ENCODE measurements around the gene WDR90. TPM values are rescaled to one million over a fixed set of nuclear protein-coding genes. Genes with fewer than 3 reads are reported as not detected.

WDR90 gene
- total and polyA plus RNA-seq, 10 of the 15 experiments (the other 5 are each of a cell fraction or from before 2014, with no cell fraction given), result 2.0 to 65.0 (median 16.7) TPM

- no peak overlapping the region for H3K9ac ChIP-seq (ENCODE audit: control insufficient read depth, insufficient read depth, low read length)
- H4K20me1 ChIP-seq (ENCODE audit: control insufficient read depth, insufficient read depth), result no peaks in the 10 kb centered on the region
- peaks cover 2 to 6% of the 10 kb centered on the region in 2 experiments; a peak in 3 of 4 replicates for H3K27me3 ChIP-seq (replicated peaks in 1 of 2; ENCODE audit: control insufficient read depth in 2 of 2, insufficient read depth in 2 of 2, low read length in 1 of 2)
- H3K4me2 ChIP-seq (ENCODE audit: control insufficient read depth, insufficient read depth), result peak overlapping the region; percentile 88
- in situ Hi-C loops (cut with MboI), result no loop called here
- DNase-seq (ENCODE audit: low read depth, low spot score) (no peak), ATAC-seq (peak; percentile 82), FAIRE-seq (no peak)
- SMC1A ChIA-PET (ENCODE audit: uncharacterized antibody, unreplicated experiment), result no interaction called here
- WGBS (ENCODE audit: insufficient coverage, insufficient replicate concordance, low lambda C conversion rate, missing lambda C conversion rate), result 2% methylated on average over 69 of the region's 71 CpGs
- H3K9me3 ChIP-seq (replicated peaks; ENCODE audit: control insufficient read depth, insufficient read depth, low read length), result no peaks in the 10 kb centered on the region; the same call in 2 of the 3 replicates
- intact Hi-C loops (cut with micrococcal nuclease; ENCODE audit: unreplicated experiment), result no loop called here
- RAD21 ChIA-PET (ENCODE audit: unreplicated experiment), result interaction anchor here (0.9 kb wide), 1 partner anchor 25 kb away, joined by 3 read pairs; no protein-coding TSS in a partner anchor
- CTCF ChIA-PET, result interaction anchor here (0.6 to 1.6 kb wide), 6 partner anchors 14 to 365 kb away, joined by 3 to 5 read pairs (median 3); no protein-coding TSS in a partner anchor
- no peak overlapping the region for H3K27ac ChIP-seq (ENCODE audit: control insufficient read depth, insufficient read depth)
- peak overlapping the region; percentile 89 for H2AFZ ChIP-seq (ENCODE audit: control insufficient read depth, low read depth, low read length)
- H3K36me3 ChIP-seq (ENCODE audit: control insufficient read depth in 2 of 2, insufficient read depth in 2 of 2, low read length in 1 of 2), result no peaks in the 10 kb centered on the region
- BruUV-seq (replicated peaks), result no TSS peak
- H3K4me1 ChIP-seq (ENCODE audit: control insufficient read depth, insufficient read depth, low read length), result peaks cover 7% of the 10 kb centered on the region
- POLR2A ChIA-PET, result interaction anchor here (0.7 to 2.0 kb wide), 6 partner anchors 11 to 59 kb away, joined by 3 to 7 read pairs (median 4); partner anchors contain the start of genes ANTKMT, HAGHL, JMJD8 and METRN
- H3K4me3 ChIP-seq, result peak overlapping the region; percentile 53; the same call in 1 of the 2 replicates
- H3K79me2 ChIP-seq (ENCODE audit: control insufficient read depth, insufficient read depth, low read length), result no peaks in the 10 kb centered on the region
- TF ChIP-seq JUND (IDR thresholded peaks at IDR 0.05; ENCODE audit: low read depth, low read length) (no peak), ATF2 (IDR thresholded peaks at IDR 0.05; ENCODE audit: low read length) (no peak), MXI1 (IDR thresholded peaks at IDR 0.05; ENCODE audit: low read depth, low read length) (peak; percentile 78; the same call in 1 of the 2 replicates), ESRRA (IDR thresholded peaks at IDR 0.05; ENCODE audit: low read length) (no peak), HDAC6 (IDR thresholded peaks at IDR 0.05; ENCODE audit: unreplicated experiment) (no peak), BACH1 (IDR thresholded peaks at IDR 0.05; ENCODE audit: borderline replicate concordance) (peak; percentile 83), ZNF592 (IDR thresholded peaks at IDR 0.05) (no peak), EZH2 (IDR thresholded peaks at IDR 0.05; ENCODE audit: borderline replicate concordance, control insufficient read depth, low read depth, low read length) (no peak), DPF2 (IDR thresholded peaks at IDR 0.05) (peak; percentile 79), USF1 (IDR thresholded peaks at IDR 0.05; ENCODE audit: borderline replicate concordance, extremely low read length, insufficient read depth, low read depth, low read length) (peak; percentile 78), CBFB (IDR thresholded peaks at IDR 0.05; ENCODE audit: low read depth) (no peak), TCF3 (IDR thresholded peaks at IDR 0.05; ENCODE audit: borderline replicate concordance, insufficient read depth, low read depth, low read length) (no peak), ETV6 (conservative IDR thresholded peaks at IDR 0.05 in 1 of 2, IDR thresholded peaks at IDR 0.05 in 1 of 2; ENCODE audit: borderline replicate concordance in 1 of 2, low read depth in 1 of 2) (no peak), NR2C1 (IDR thresholded peaks at IDR 0.05) (peak; percentile 61), TARDBP (IDR thresholded peaks at IDR 0.05; ENCODE audit: borderline replicate concordance) (no peak), SUPT20H (IDR thresholded peaks at IDR 0.05; ENCODE audit: borderline replicate concordance, control insufficient read depth, low read depth, low read length) (no peak), HCFC1 (IDR thresholded peaks at IDR 0.05; ENCODE audit: low read length) (no peak; the same call in 1 of the 2 replicates)
Measured at GRCh38 chr16:695355-696089, 46.4 kb downstream of the WDR90 start.
